CD4-positive, alpha-beta T cell treated with Interleukin-10 for 1 hour (primary cell): ENCODE results near the gene C6orf89.

ENCODE experiments used
- DNase-seq: peaks from one replicate; pipeline ENCODE4 v3.0.0-alpha.2; 2020

C6orf89 gene

GRCh38 chr6:36970892-36971842 is 85.4 kb downstream of the C6orf89 start:
- DNase-seq, result no peak

- DNase-seq, result no peak
Measured at GRCh38 chr6:36971921-36972673, 86.3 kb downstream of the C6orf89 start.

DNA sequence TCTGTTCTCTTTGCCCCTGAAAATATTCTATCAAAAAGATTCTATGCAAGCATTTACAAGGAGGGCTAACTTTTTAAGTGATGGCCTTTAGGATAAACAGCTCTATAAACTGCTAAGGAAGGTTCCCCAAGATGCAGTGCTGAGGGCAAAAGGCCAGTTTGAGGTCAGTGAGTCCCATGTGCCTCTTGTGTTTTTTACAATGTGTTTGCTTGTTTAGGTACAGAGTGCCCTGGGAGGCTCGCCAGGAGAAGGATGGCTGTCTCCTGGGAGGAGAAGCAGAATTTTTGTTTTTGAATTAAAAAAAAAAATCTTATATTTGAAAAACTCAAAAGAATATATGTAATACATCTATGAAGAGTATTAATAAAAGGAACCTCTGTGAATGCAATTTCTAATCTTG is 87.4 kb downstream of the C6orf89 start:
- no peak for DNase-seq

GRCh38 chr6:36973647-36974046 is 87.9 kb downstream of the C6orf89 start:
- DNase-seq, result no peak

- DNase-seq, result no peak
Measured at GRCh38 chr6:36975231-36976006, 89.7 kb downstream of the C6orf89 start.

DNA sequence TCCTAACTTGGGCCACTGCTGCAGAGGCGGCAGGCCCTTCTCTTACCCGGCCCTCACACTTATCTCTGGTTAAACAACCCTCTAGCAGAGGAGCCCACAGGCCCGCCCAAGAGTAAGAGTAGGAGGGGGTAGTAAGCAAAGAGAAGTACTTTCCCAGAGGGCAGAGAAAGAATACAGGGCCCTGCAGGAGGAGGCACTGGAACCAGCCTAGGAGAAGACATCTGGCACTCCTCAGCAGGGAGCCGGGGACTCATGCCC is 90.2 kb downstream of the C6orf89 start:
- DNase-seq, result no peak

GRCh38 chr6:36976509-36976908 is 90.8 kb downstream of the C6orf89 start:
- DNase-seq, result no peak

DNA sequence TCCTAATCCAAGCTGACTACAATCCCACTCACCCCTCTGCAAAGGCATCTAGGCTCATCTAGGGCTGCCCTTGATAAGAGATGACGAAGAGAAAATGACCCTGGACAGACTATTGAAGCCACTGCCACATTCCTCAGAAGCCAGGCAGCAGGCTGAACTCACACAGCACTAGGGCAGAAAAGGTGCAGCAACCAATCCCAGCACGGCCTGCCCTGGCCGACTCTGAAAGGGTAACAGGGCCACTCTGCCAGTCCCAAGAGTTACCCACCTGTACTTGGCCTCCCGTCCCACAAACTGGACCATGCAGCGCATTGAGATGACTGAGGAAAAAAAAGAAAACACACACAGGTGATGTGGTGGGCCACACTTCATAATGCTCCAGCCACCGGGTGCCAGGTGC is 91.2 kb downstream of the C6orf89 start:
- no peak for DNase-seq

DNA sequence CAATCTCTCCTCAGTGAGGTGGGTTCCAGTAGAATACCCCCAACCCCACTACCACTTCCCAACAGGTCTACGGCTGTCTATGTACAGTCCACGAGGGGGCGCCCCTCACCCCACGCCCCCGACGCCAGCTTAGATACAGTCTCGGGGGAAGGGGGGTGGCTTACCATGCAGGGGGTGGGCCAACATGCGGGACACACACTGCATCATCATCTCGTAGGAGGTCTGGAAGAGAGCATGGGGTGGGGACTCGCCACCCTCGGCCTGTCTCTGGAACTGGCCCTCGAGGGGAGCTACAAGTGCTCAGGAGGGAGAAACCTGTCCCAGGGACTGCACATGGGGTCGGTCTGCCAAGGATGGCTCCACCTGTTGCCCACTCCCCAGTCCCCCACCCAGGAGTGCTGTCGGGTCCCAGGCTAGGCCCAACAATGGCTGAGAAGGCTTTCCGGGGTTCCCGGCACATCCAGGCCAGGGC is 91.8 kb downstream of the C6orf89 start:
- no peak for DNase-seq
